Stimulated activated effector memory CD8-positive, alpha-beta T cell treated with anti-CD3 and anti-CD28 coated beads, Interleukin-12 subunit alpha, Interleukin-12 subunit beta, amount 100 ng/mL, for 72 hours (primary cell): ENCODE data around the gene C2orf92.
"Not testable (repeated sequence)": the region's sequence is repeated elsewhere in the genome, so short reads cannot be mapped to it uniquely, and the experiment has no call there.

Source experiments
- ATAC-seq: fragments of 150-1000 bp; cut with Tn5 transposase; 2 replicates; pipeline ENCODE4 v1.10.0; 2021
- DNase-seq, 2 donors: peaks; one replicate each; pipeline ENCODE4 v3.0.0; 2021 to 2022; ENCODE audit warnings: low spot score in 2 of 2
- H3K27ac Mint-ChIP-seq: one replicate; pipeline ENCODE4 v1.8.0; 2022; ENCODE audit warnings: mild to moderate bottlenecking, mixed read lengths
- H3K36me3 Mint-ChIP-seq: one replicate; pipeline ENCODE4 v1.8.0; 2022; ENCODE audit warnings: mild to moderate bottlenecking, mixed read lengths
- H3K4me1 Mint-ChIP-seq: one replicate; pipeline ENCODE4 v1.8.0; 2022; ENCODE audit warnings: mixed read lengths
- H3K4me3 Mint-ChIP-seq: one replicate; pipeline ENCODE4 v1.8.0; 2022; ENCODE audit warnings: mild to moderate bottlenecking, mixed read lengths
- H3K9me3 Mint-ChIP-seq: one replicate; pipeline ENCODE4 v1.8.0; 2022; ENCODE audit warnings: mixed read lengths

C2orf92 gene

DNA sequence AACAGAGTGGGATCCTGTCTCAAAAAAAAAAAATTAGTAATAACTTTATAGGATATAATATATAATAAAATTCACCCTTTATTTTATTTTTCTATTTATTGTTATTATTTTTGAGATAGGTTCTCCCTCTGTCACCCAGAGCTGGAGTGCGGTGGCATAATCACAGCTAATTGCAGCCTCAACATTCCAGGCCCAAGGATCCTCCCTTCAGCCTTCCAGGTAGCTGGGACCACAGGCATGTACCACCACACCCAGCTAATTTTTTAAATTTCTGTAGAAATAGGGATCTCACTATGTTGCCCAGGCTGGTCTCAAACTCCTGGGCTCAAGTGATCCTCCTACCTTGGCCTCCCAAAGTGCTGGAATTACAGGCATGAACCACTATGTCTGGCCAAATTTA is 958 bp downstream of the C2orf92 start:
- Mint-ChIP-seq H3K4me1 (peaks cover 16% of the 10 kb centered on the region), H3K36me3 (peaks cover 21% of the 10 kb centered on the region), H3K4me3 (no peak overlapping the region), H3K9me3 (no peaks in the 10 kb centered on the region), H3K27ac (no peak overlapping the region)
- ATAC-seq, result no peak
- no peak for DNase-seq

DNA sequence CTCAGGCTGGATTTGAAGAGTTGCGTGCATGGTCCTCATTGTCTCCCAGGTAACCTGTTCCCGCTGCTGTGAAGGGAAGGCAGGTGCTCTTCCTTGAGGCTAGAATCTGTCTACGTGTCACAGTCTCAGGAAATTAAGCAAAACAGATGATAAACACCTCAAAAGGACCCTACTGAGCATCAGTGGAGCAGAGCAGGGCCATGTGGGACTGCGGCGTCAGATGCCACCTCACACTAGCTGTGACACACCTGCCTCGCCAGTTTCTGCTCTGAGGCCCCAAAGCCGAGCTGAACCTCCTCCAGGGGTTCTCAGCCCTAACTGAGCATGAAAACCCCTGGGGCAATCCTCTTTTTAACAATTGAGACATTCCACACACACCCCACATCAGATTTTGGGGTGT is 2.0 kb downstream of the C2orf92 start:
- peaks cover 16% of the 10 kb centered on the region for H3K4me1 Mint-ChIP-seq
- no peak overlapping the region for H3K4me3 Mint-ChIP-seq
- H3K27ac Mint-ChIP-seq, result no peak overlapping the region

DNA sequence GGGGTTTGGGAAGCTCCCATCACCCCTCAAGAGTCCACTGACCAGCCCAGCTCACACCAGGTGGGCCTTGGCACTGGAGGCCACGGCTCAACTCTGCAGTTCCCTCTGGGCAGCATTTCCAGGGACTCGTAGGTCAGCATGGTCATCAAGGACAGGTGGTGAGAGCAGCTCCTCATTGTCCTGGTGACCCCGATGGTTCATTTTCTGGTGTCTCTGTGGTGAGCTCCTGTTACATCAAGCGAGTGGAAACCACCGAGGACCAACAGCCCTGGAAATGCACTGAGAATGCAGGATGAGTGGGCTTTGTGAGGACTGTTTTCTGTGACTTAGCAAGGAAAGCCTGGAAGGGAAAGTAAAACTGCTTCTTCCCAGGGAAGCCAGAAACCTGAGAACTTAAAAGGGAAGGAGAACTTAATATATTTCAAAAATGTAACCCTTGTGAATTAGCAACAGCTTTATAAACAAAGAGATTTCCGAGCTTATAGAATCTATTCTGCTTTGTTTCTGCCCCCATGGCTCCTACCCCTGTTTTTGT is 3.2 kb downstream of the C2orf92 start:
- H3K4me3 Mint-ChIP-seq, result peak overlapping the region; percentile 36
- not testable (repeated sequence) for H3K36me3 Mint-ChIP-seq, H3K9me3 Mint-ChIP-seq, ATAC-seq, DNase-seq
- peaks cover 16% of the 10 kb centered on the region for H3K4me1 Mint-ChIP-seq
- H3K27ac Mint-ChIP-seq, result peak overlapping the region; percentile 89

More for the DNA sequence above, 2.0 kb downstream of the C2orf92 start:
- no peak for DNase-seq
- Mint-ChIP-seq H3K36me3 (peaks cover 11% of the 10 kb centered on the region), H3K9me3 (no peaks in the 10 kb centered on the region)
- no peak for ATAC-seq

DNA sequence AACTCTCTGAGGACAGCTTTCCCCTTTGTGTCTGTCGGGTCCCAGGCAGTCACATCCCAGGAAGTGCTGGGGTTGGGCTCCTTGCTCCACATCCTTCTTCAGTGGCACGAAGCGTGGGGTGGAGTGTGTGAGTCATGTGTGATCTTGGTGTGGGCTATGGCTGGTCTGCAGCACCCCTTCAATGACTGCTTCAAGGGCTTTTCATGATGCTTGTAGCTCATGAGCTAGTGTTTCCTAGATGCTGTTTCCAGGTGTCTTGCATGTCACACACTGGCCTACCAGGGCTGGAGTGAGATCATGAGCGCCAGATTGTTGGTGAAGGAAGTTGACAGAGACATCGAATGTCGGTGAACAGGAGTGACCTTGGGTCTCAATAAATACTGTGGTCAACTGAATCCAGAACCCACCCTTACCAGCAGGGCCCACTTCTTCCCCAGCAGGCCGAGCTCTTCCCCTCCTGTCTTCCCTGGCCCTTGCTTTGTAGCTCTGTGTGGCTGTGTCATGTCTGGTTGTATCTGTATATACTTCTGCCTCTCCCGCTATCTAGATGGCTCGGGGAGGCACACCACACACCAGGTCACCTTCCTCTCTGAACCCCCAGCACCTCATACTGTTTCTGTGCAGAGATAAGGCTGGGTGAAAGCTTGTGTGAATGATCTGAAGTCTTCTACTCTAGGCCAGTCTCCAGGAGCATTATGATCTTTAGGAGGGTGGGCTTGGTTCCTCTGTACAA is 3.8 kb downstream of the C2orf92 start:
- H3K36me3 Mint-ChIP-seq, result no peaks in the 10 kb centered on the region
- no peaks in the 10 kb centered on the region for H3K9me3 Mint-ChIP-seq
- DNase-seq (no peak), ATAC-seq (peak; percentile 89)
- H3K4me3 Mint-ChIP-seq, result peak overlapping the region; percentile 36
- peak overlapping the region; percentile 89 for H3K27ac Mint-ChIP-seq
- peaks cover 16% of the 10 kb centered on the region for H3K4me1 Mint-ChIP-seq

DNA sequence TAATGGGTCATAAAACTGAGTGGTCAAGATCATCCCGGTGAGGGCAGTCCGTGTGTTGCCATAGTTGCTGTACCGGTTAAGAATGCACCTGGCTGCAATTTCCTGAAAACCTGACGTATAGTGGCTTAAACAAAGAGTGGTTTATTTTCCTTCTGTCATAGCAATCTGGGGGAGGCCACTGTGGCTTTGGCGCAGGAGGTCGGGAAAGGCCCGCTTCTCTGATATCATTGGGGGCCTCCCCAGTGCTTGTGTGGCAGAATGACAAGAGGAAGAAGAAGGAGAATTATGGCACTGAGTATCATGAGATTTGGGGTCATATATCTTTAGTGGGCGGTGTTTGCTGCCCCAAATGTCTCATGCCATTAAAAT is 4.4 kb downstream of the C2orf92 start:
- Mint-ChIP-seq H3K9me3 (no peaks in the 10 kb centered on the region), H3K4me1 (peaks cover 16% of the 10 kb centered on the region), H3K4me3 (peak overlapping the region; percentile 36), H3K27ac (peak overlapping the region; percentile 89), H3K36me3 (no peaks in the 10 kb centered on the region)
- DNase-seq (no peak), ATAC-seq (peak; percentile 81)

DNA sequence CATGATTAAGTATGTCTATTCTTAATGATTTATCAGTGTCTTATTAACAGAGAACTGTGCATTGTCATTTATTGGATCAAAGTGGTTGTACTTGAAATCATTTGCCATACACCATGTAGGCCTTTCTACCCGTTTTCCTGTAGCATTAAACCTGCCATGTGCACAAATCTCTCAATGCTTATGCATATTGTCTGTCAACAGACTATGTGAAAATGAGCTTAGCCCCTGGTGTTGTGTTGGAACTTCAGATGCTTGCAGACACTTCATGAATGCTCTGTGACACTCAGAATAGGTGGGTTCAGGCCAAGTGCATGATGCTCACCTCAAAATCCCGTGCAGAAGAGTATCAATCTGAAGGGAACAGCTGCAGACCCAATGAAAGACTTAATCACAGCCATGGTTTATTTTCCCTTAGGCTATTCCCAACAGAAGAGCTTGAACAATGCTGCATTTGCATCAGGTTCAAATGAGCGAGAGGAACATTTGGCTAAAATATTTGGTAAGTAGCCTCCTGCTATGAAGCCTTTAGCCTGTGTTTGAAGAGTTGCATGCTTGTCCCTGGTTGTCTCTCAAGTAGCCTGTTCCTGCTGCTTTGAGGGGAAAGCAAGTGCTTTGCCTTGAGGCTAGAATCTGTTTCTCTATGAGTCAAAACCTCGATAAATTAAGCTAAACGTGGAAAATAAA is 6.1 kb downstream of the C2orf92 start:
- no peak overlapping the region for H3K27ac Mint-ChIP-seq
- H3K4me3 Mint-ChIP-seq, result no peak overlapping the region
- peaks cover 16% of the 10 kb centered on the region for H3K4me1 Mint-ChIP-seq
- no peaks in the 10 kb centered on the region for H3K9me3 Mint-ChIP-seq
- ATAC-seq (no peak), DNase-seq (no peak)
- H3K36me3 Mint-ChIP-seq, result no peaks in the 10 kb centered on the region

DNA sequence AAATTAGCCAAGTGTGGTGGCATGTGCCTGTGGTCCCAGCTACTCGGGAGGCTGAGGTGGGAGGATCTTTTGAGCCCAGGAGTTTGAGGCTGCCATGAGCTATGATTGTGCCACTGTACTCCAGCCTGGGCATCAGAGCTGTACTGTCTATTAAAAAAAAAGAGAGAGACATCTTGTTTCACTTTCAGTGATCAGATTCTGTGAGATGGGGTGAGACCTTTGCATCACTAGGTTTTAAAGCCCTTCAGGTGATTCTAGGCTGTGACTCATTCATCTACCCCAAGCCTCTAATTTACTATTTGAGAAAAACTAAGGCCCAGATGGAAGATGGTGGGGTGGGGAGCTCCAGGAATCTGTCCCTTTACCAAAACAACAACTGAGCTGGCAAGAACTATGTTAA is 7.1 kb downstream of the C2orf92 start:
- H3K4me3 Mint-ChIP-seq, result no peak overlapping the region
- peak overlapping the region; percentile 18 for H3K27ac Mint-ChIP-seq
- no peaks in the 10 kb centered on the region for H3K9me3 Mint-ChIP-seq
- no peaks in the 10 kb centered on the region for H3K36me3 Mint-ChIP-seq
- H3K4me1 Mint-ChIP-seq, result peaks cover 16% of the 10 kb centered on the region
- DNase-seq, result no peak
- ATAC-seq, result peak; percentile 50

DNA sequence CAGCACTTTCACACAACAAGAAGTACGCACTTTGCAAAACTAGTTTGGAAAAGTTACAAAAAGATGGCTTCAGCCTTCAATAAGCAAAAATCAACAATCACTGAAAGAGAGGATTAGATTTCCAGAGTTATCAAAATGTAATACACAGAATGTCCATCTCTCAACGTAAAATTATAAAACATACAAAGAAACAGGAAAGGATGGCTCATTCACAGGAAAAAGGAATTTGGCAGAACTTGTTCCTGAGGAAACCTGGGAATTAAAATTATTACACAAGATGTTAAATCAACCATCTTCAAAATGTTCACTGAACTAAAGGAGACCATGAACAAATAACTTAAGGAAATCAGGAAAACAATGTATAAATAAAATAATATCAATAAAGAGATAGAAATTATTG is 8.0 kb downstream of the C2orf92 start:
- H3K4me3 Mint-ChIP-seq, result no peak overlapping the region
- peaks cover 16% of the 10 kb centered on the region for H3K4me1 Mint-ChIP-seq
- ATAC-seq (no peak), DNase-seq (no peak)
- no peaks in the 10 kb centered on the region for H3K36me3 Mint-ChIP-seq
- peak overlapping the region; percentile 18 for H3K27ac Mint-ChIP-seq
- no peaks in the 10 kb centered on the region for H3K9me3 Mint-ChIP-seq

DNA sequence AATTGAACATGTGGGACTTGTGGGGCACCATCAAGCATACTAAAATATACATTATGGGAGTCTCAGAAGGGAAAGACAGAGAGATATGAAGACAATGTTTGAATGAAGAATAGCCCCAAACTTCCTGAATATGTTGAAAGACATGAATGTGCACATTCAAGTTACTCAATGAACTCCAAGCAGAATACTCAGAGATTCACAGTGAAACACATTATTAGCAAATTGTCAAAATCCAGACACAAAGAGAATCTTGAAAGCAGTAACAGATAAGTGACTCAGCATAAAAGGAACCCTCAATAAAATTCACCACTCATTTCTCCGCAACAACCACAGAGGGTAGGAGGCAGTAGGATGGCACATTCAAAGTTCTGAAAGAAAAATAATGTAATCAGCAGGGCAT is 8.8 kb downstream of the C2orf92 start:
- no peaks in the 10 kb centered on the region for H3K9me3 Mint-ChIP-seq
- H3K4me3 Mint-ChIP-seq, result no peak overlapping the region
- H3K4me1 Mint-ChIP-seq, result peaks cover 11% of the 10 kb centered on the region
- H3K27ac Mint-ChIP-seq, result no peak overlapping the region
- H3K36me3 Mint-ChIP-seq, result no peaks in the 10 kb centered on the region
- DNase-seq (no peak), ATAC-seq (no peak)

DNA sequence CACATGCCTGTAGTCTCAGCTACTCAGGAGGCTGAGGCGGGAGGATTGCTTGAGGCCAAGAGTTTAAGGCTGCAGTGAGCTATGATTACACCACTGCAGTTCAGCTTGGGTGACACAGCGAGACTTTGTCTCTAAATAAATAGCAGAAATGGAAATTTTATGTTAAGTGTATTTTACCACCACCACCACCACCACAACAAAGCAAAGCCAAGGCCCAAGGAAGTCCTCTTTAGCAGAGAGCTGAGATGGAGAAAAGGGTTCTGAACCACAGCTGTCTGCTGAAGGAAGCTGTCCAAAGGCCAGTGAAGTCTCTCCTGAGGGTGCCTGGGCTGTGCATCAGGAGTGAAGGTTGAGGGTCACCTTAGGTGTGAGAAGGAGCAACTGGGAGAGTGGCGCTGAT is 17.7 kb downstream of the C2orf92 start:
- not testable (repeated sequence) for DNase-seq, H3K36me3 Mint-ChIP-seq, H3K9me3 Mint-ChIP-seq, ATAC-seq, H3K27ac Mint-ChIP-seq, H3K4me3 Mint-ChIP-seq
- peaks cover 13% of the 10 kb centered on the region for H3K4me1 Mint-ChIP-seq

DNA sequence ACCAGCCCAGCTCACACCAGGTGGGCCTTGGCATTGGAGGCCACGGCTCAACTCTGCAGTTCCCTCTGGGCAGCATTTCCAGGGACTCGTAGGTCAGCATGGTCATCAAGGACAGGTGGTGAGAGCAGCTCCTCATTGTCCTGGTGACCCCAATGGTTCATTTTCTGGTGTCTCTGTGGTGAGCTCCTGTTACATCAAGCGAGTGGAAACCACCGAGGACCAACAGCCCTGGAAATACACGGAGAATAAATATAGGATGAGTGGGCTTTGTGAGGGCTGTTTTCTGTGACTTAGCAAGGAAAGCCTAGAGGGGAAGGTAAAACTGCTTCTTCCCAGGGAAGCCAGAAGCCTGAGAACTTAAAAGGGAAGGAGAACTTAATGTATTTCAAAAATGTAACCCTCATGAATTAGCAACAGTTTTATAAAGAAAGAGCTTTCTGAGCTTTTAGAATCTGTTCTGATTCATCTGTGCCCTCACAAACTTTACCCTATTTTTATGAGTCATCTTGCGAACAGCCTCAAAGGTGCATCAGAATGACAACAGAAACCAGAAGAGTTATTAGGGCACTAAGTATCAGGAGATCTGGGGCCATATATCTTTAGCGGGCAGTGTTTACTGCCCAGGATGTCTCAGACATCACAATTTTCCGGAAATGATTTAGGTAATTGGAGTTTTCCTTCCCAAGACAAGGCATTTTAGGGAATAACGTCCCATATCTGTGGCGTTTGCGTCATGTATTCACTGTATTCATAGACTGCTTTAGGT is 18.7 kb downstream of the C2orf92 start:
- H3K9me3 Mint-ChIP-seq, result no peaks in the 10 kb centered on the region

DNA sequence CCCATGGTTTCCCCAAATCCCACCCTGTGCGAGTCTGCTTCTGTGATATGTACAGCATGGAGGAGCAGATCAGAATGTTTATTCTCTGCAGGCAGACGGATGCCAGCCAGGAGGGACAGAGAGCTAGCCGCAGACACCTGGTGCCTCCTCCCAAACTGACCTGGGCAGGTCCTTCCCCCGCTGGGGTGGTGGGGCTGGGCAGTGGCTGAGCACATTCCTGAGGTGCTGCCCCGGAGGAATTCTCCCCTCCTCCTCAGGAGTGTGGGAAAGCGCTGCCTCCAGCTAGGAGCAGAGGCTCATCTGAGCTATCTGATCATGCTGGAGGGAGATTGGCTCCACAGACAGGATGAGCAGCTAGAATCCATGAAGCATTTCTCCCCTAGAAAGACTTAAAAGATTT is 21.7 kb downstream of the C2orf92 start:
- Mint-ChIP-seq H3K4me3 (no peak overlapping the region), H3K27ac (peak overlapping the region; percentile 12), H3K4me1 (peaks cover 13% of the 10 kb centered on the region), H3K9me3 (no peaks in the 10 kb centered on the region), H3K36me3 (no peaks in the 10 kb centered on the region)
- DNase-seq, result no peak
- ATAC-seq, result no peak

More for the DNA sequence above, 18.7 kb downstream of the C2orf92 start:
- peak overlapping the region; percentile 38 for H3K27ac Mint-ChIP-seq
- H3K4me3 Mint-ChIP-seq, result peak overlapping the region; percentile 56
- H3K4me1 Mint-ChIP-seq, result peaks cover 13% of the 10 kb centered on the region
- DNase-seq, result peak in 1 of 2 donors; percentile 60
- ATAC-seq, result peak; percentile 97
- no peaks in the 10 kb centered on the region for H3K36me3 Mint-ChIP-seq

DNA sequence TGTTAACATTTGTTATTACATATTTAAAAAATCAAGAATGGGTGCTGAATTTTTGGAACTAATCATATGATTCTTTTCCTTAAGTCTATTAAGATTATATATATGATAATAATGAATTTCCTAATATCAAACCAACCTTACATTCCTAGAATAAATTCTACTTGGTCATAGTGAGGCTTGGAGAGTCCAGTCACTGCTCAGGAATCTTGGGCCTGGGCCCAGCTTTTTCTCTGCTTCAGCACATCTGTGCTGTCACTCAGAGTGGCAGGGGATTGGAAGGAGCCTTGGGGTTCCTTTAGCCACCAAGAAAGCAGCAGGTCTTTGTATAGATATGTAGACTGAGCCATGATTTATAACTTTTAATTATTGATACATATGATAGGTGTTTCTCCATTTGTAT is 24.0 kb downstream of the C2orf92 start:
- Mint-ChIP-seq H3K9me3 (no peaks in the 10 kb centered on the region), H3K4me3 (no peak overlapping the region), H3K27ac (no peak overlapping the region), H3K4me1 (peaks cover 11% of the 10 kb centered on the region), H3K36me3 (no peaks in the 10 kb centered on the region)
- DNase-seq (no peak), ATAC-seq (no peak)

DNA sequence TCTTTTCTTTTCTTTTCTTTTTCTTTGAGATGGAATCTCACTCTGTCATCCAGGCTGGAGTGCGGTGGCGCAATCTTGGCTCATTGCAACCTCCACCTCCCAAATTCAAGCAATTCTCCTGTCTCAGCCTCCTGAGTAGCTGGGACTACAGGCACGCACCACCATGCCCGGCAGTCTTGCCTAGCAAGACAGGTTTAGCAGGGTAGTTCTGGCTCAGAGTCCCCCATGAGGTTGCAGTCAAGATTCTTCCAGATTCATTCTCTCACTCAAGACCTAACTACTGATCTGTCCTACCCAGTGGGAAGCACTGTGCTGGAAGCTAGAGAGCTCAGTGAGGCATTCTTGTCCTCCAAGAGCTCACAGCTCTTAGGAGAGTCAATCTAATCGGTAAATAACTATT is 26.2 kb downstream of the C2orf92 start:
- H3K27ac Mint-ChIP-seq, result no peak overlapping the region
- H3K9me3 Mint-ChIP-seq, result no peaks in the 10 kb centered on the region
- no peak for DNase-seq
- no peak overlapping the region for H3K4me3 Mint-ChIP-seq
- no peaks in the 10 kb centered on the region for H3K36me3 Mint-ChIP-seq
- peaks cover 14% of the 10 kb centered on the region for H3K4me1 Mint-ChIP-seq
- ATAC-seq, result no peak
